ENCODE results near the gene STEAP4. TPM values are rescaled to one million over a fixed set of nuclear protein-coding genes. Genes with fewer than 3 reads are reported as not detected.

The STEAP4 gene
- total RNA-seq, 1 donor from 2014 or later, result 0.54 TPM

DNA sequence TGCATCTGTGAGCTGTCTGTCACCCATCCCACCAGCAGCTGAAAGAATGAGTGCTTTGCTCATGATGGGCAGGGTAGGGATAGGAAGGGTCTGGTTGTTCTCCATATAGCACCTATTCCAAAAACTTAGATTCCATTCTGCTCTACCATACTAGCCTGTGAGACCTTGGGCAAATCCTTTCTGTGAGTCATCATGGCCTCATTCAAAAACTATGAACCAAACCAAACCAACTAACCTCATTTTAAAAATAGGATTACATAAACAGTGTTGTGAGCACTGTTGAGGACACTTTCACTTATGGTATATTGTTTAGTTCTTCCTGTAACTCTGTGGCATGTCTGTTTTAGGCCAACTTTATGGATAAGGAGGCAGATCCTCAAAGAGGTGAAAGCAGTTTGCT lies 30.9 kb upstream of the STEAP4 start:
- Mint-ChIP-seq H3K36me3 (ENCODE audit: low read depth, unreplicated experiment) (no peaks in the 10 kb centered on the region), H3K4me3 (ENCODE audit: unreplicated experiment) (no peak overlapping the region), H3K4me1 (ENCODE audit: unreplicated experiment) (no peaks in the 10 kb centered on the region), H3K27ac (ENCODE audit: unreplicated experiment) (no peak overlapping the region), H3K9me3 (ENCODE audit: unreplicated experiment) (no peaks in the 10 kb centered on the region), H3K27me3 (ENCODE audit: unreplicated experiment) (no peaks in the 10 kb centered on the region)
- TF ChIP-seq, protein P1, sequence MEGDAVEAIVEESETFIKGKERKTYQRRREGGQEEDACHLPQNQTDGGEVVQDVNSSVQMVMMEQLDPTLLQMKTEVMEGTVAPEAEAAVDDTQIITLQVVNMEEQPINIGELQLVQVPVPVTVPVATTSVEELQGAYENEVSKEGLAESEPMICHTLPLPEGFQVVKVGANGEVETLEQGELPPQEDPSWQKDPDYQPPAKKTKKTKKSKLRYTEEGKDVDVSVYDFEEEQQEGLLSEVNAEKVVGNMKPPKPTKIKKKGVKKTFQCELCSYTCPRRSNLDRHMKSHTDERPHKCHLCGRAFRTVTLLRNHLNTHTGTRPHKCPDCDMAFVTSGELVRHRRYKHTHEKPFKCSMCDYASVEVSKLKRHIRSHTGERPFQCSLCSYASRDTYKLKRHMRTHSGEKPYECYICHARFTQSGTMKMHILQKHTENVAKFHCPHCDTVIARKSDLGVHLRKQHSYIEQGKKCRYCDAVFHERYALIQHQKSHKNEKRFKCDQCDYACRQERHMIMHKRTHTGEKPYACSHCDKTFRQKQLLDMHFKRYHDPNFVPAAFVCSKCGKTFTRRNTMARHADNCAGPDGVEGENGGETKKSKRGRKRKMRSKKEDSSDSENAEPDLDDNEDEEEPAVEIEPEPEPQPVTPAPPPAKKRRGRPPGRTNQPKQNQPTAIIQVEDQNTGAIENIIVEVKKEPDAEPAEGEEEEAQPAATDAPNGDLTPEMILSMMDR (IDR thresholded peaks at IDR 0.05; ENCODE audit: unreplicated experiment), result no peak
- DNase-seq (ENCODE audit: low spot score), result no peak

DNA sequence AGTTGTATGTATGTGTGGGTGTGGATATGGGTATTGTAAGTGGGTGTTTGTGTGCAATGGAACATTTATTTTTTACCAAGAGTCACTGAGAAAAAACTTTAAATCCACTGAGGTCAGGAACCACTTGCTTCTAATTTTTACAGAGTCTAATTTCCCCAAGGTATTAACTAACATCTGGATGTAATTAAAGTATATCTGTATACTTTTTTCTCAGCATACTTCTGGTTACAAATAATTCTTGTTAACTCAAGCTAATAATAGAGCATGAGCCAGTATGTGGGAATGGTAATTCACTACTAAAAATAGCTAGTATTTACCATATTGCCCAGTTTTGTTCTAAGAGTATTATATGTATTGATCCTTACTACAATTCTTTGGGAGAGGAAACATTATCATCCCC lies 24.6 kb upstream of the STEAP4 start:
- Mint-ChIP-seq H3K27me3 (ENCODE audit: unreplicated experiment) (no peaks in the 10 kb centered on the region), H3K4me3 (ENCODE audit: unreplicated experiment) (no peak overlapping the region), H3K36me3 (ENCODE audit: low read depth, unreplicated experiment) (no peaks in the 10 kb centered on the region), H3K4me1 (ENCODE audit: unreplicated experiment) (no peaks in the 10 kb centered on the region), H3K9me3 (ENCODE audit: unreplicated experiment) (no peaks in the 10 kb centered on the region), H3K27ac (ENCODE audit: unreplicated experiment) (no peak overlapping the region)
- DNase-seq (ENCODE audit: low spot score), result no peak
- TF ChIP-seq, protein P1 (IDR thresholded peaks at IDR 0.05; ENCODE audit: unreplicated experiment), result no peak

DNA sequence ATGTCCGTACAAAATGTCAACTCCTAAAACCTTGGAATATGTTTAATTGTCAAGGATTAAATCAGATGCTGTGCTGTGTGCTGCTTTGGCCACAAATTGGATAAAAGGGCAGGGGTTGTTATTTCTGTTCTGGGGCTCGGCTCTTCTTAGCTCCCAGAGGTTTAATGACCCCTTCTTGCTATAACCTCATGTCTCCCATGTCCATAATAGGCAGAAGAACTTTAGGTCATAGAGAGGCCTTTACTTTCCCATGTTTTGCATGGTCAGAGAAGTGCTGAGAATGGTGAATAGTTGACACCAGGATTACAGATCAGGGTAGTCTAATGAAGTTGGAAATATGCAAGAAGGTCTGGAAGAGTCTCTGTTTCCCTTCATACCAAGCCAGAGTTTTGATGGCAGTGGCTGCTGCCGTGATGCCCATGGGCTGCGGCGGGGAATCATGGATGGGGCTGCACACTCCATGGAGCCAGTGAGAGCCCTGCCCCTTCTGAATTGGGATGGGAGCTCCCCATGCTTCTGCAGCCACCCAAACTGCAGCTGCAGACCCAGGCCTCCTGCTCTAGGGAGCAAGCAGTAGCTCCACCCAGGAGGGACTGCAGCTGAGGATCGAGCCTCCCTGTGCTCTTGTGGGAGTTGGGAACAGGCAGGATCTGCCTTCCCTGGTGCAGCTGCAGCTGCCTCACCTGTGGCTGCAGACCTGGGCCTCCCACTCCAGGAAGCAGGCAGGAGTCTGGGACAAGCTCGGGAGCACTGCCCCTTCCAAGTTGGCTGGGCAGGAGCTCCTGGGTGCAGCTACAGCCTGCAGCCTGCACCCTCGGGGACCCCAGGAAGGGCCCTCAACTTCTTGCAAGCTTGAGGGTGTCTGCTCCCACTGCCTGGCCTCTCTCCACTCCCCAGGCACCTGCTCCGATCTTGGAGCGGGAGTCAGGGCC lies 23.1 kb upstream of the STEAP4 start:
- DNase-seq (ENCODE audit: low spot score), result no peak
- Mint-ChIP-seq H3K36me3 (ENCODE audit: low read depth, unreplicated experiment) (no peaks in the 10 kb centered on the region), H3K27ac (ENCODE audit: unreplicated experiment) (no peak overlapping the region), H3K27me3 (ENCODE audit: unreplicated experiment) (no peaks in the 10 kb centered on the region), H3K9me3 (ENCODE audit: unreplicated experiment) (no peaks in the 10 kb centered on the region), H3K4me3 (ENCODE audit: unreplicated experiment) (no peak overlapping the region), H3K4me1 (ENCODE audit: unreplicated experiment) (no peaks in the 10 kb centered on the region)
- TF ChIP-seq, protein P1 (IDR thresholded peaks at IDR 0.05; ENCODE audit: unreplicated experiment), result no peak

DNA sequence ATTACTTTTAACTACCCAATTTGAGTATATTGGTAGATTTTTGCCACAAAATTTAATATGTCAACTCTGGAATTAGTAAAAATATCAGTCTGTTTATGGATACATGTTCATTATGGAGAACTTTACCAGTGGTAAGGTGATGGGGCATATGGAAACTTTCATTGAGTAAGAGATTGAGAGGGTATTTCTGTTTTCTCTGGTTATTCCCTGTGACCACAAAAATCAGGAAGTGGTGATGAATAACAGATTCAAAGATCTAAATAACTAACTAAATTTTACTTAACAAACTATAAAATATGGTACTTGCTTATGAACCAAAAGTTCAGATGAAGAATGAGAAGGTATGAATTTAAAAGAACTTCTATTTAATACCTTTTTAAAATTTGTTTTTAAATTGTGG lies 22.1 kb upstream of the STEAP4 start:
- no peaks in the 10 kb centered on the region for H3K36me3 Mint-ChIP-seq (ENCODE audit: low read depth, unreplicated experiment)
- peaks cover 2% of the 10 kb centered on the region for H3K27me3 Mint-ChIP-seq (ENCODE audit: unreplicated experiment)
- H3K27ac Mint-ChIP-seq (ENCODE audit: unreplicated experiment), result no peak overlapping the region
- no peaks in the 10 kb centered on the region for H3K4me1 Mint-ChIP-seq (ENCODE audit: unreplicated experiment)
- no peak for DNase-seq (ENCODE audit: low spot score)
- TF ChIP-seq, protein P1 (IDR thresholded peaks at IDR 0.05; ENCODE audit: unreplicated experiment), result no peak
- H3K4me3 Mint-ChIP-seq (ENCODE audit: unreplicated experiment), result no peak overlapping the region
- no peaks in the 10 kb centered on the region for H3K9me3 Mint-ChIP-seq (ENCODE audit: unreplicated experiment)

DNA sequence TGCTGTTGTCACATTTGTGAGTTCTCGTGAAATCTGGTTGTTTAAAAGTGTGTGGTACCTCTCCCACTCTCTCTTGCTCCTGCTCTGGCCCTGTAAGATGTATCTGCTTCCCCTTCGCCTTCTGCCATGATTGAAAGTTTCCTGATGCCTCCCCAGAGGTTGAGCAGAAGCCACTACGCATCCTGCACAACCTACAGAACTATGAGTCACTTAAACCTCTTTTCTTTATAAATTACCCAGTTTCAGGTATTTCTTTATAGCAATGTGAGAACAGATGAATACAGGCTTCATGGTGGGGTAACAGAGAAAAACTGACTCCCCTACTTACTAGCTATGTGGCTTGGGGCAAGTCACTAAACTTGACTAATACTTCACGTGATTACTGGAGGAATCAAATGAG lies 18.0 kb upstream of the STEAP4 start:
- H3K27me3 Mint-ChIP-seq (ENCODE audit: unreplicated experiment), result peaks cover 2% of the 10 kb centered on the region
- no peak overlapping the region for H3K27ac Mint-ChIP-seq (ENCODE audit: unreplicated experiment)
- H3K36me3 Mint-ChIP-seq (ENCODE audit: low read depth, unreplicated experiment), result no peaks in the 10 kb centered on the region
- DNase-seq (ENCODE audit: low spot score), result no peak
- H3K9me3 Mint-ChIP-seq (ENCODE audit: unreplicated experiment), result no peaks in the 10 kb centered on the region
- H3K4me1 Mint-ChIP-seq (ENCODE audit: unreplicated experiment), result peaks cover 6% of the 10 kb centered on the region
- H3K4me3 Mint-ChIP-seq (ENCODE audit: unreplicated experiment), result no peak overlapping the region
- TF ChIP-seq, protein P1 (IDR thresholded peaks at IDR 0.05; ENCODE audit: unreplicated experiment), result no peak
